Testis (tissue), 3 donors: ENCODE data around the gene BICD2. TPM values are rescaled to one million over a fixed set of nuclear protein-coding genes. Genes with fewer than 3 reads are reported as not detected.

ENCODE experiments used
- DNase-seq: peaks from one replicate; pipeline ENCODE4 v3.0.0-alpha.2; 2019
- H3K27ac ChIP-seq, 2 donors: fragments of 200-600 bp; sonication (generic); one replicate each; pipeline ENCODE4 v1.5.1; 2019
- H3K27me3 ChIP-seq: fragments of 200-600 bp; sonication (generic); one replicate; pipeline ENCODE4 v1.5.1; 2019
- H3K36me3 ChIP-seq: fragments of 200-600 bp; sonication (generic); one replicate; pipeline ENCODE4 v1.5.1; 2017; ENCODE audit warnings: low read depth; ENCODE audit errors: missing control alignments
- H3K4me1 ChIP-seq: fragments of 200-600 bp; sonication (generic); one replicate; pipeline ENCODE4 v1.5.1; 2019
- H3K4me3 ChIP-seq, 2 donors: fragments of 200-600 bp; sonication (generic); one replicate each; pipeline ENCODE4 v1.5.1; 2017 to 2019
- H3K9me3 ChIP-seq: fragments of 200-600 bp; sonication (generic); one replicate; pipeline ENCODE4 v1.5.1; 2017
- POLR2A ChIP-seq: fragments of 450-650 bp; IDR thresholded peaks from one replicate; pipeline ENCODE4 v1.6.1; 2017; ENCODE audit warnings: antibody characterized with exemption, mild to moderate bottlenecking, moderate library complexity
- WGBS, 2 donors: methylation state at CpG; one replicate each; pipeline ENCODE4 v1.1.5; 2018; 5-methylcytosine and 5-hydroxymethylcytosine counted together
- intact Hi-C: fragments of 100-400 bp; cut with DNase I; formaldehyde crosslinking; loops from one replicate; pipeline ENCODE4 v1.15.1; 2023; ENCODE audit warnings: low total_unique reads
- polyA plus RNA-seq: library from polyadenylated mRNA; stranded (reverse); fragments of 350-450 nt; fragmentation: Illumina TruSeq; extraction: RNeasy Lipid Tissue Mini Kit (QIAGEN cat#74804); gene quantifications from one replicate; pipeline ENCODE4 v1.2.3, GENCODE V29; 2014; ENCODE audit warnings: low read depth, low replicate concordance; ENCODE audit not compliant: insufficient read depth
- total RNA-seq, 2 donors: library from RNA; depleted of rRNA; stranded (reverse); fragments of >200 nt; gene quantifications; one replicate each; pipeline ENCODE4 v1.2.3, GENCODE V29; 2016
- TF ChIP-seq, protein P1 (sequence below), 3 experiments: fragments of 450-650 bp in 2 of 3; fragments of 200-600 bp in 1 of 3; sonication (generic) in 1 of 3; IDR thresholded peaks; one replicate each; pipeline ENCODE4 v1.5.1; 2016 to 2019; ENCODE audit warnings: antibody characterized with exemption in 3 of 3, mild to moderate bottlenecking in 2 of 3, moderate library complexity in 1 of 3

BICD2 gene
- total and polyA plus RNA-seq, 3 donors from 2014 or later, result 24.0 to 55.7 (median 48.0) TPM

DNA sequence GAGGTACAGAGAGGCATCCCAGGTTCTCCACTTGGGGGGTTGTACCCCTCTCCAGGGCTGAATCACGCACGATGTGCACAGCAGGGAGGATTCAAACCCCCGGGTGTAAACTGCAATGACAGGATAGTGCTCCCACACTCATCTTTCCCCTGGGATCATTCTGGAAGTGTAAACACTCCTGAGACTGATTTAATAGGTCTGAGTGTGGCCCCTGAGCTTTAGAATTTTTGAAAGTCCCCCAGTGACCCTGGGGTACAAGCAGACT, 16.5 kb downstream of the BICD2 start:
- intact Hi-C loops, result no loop called here
- 50 to 75% methylated on average over 3 of the region's 3 CpGs for WGBS, 2 donors
- H3K9me3 ChIP-seq, result no peaks in the 10 kb centered on the region
- H3K4me3 ChIP-seq, result no peak overlapping the region
- DNase-seq, result no peak
- TF ChIP-seq, protein P1, sequence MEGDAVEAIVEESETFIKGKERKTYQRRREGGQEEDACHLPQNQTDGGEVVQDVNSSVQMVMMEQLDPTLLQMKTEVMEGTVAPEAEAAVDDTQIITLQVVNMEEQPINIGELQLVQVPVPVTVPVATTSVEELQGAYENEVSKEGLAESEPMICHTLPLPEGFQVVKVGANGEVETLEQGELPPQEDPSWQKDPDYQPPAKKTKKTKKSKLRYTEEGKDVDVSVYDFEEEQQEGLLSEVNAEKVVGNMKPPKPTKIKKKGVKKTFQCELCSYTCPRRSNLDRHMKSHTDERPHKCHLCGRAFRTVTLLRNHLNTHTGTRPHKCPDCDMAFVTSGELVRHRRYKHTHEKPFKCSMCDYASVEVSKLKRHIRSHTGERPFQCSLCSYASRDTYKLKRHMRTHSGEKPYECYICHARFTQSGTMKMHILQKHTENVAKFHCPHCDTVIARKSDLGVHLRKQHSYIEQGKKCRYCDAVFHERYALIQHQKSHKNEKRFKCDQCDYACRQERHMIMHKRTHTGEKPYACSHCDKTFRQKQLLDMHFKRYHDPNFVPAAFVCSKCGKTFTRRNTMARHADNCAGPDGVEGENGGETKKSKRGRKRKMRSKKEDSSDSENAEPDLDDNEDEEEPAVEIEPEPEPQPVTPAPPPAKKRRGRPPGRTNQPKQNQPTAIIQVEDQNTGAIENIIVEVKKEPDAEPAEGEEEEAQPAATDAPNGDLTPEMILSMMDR (IDR thresholded peaks at IDR 0.05), result no peak
- TF ChIP-seq POLR2A, result no peak
- no peaks in the 10 kb centered on the region for H3K27me3 ChIP-seq
- H3K27ac ChIP-seq, result peak overlapping the region in 1 of 2 donors; percentile 14
- no peaks in the 10 kb centered on the region for H3K36me3 ChIP-seq
- H3K4me1 ChIP-seq, result peaks cover 33% of the 10 kb centered on the region

DNA sequence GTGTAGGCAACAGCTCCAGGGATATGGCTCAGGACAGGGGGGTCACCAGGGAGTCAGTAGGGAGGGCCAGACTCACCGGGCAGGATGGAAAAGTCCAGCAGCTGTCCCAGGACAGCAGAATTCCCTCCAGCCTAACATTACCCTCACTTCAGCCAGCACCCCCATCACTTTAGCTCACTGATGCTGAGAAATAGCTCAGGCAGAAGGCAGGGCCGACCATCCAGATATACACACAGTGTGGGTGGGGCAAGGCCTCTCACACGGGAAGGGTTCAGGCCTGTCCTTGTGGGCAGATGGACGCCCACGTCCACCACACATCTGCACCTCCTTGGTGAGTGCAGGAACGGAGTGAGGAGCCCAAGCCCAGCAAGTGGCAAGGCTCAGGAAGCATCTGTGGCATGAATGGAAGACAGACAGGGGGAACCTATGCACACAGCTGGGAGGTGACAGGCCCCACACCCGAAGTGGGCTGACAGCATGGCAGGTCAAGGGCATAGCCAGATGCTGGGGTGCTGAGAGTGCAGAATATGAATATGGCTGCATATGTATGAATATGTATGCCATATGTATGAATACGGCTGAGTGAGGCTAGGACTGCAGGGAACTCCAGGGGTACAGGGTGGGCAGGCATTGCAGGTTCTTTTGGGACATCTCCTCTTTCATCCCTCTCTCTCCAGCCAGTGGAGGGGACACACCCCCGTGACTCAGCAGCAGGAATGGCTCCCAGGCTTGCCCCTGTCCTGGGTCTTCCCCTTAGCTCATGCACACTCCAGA, 17.0 kb downstream of the BICD2 start:
- Histone ChIP-seq H3K36me3 (no peaks in the 10 kb centered on the region), H3K27ac (no peak overlapping the region), H3K27me3 (no peaks in the 10 kb centered on the region), H3K9me3 (no peaks in the 10 kb centered on the region), H3K4me1 (peaks cover 33% of the 10 kb centered on the region), H3K4me3 (no peak overlapping the region)
- 45 to 59% methylated on average over 4 to 9 of the region's 9 CpGs for WGBS, 2 donors
- TF ChIP-seq, protein P1 (IDR thresholded peaks at IDR 0.05), result no peak
- TF ChIP-seq POLR2A, result no peak
- intact Hi-C loops, result no loop called here
- DNase-seq, result no peak

DNA sequence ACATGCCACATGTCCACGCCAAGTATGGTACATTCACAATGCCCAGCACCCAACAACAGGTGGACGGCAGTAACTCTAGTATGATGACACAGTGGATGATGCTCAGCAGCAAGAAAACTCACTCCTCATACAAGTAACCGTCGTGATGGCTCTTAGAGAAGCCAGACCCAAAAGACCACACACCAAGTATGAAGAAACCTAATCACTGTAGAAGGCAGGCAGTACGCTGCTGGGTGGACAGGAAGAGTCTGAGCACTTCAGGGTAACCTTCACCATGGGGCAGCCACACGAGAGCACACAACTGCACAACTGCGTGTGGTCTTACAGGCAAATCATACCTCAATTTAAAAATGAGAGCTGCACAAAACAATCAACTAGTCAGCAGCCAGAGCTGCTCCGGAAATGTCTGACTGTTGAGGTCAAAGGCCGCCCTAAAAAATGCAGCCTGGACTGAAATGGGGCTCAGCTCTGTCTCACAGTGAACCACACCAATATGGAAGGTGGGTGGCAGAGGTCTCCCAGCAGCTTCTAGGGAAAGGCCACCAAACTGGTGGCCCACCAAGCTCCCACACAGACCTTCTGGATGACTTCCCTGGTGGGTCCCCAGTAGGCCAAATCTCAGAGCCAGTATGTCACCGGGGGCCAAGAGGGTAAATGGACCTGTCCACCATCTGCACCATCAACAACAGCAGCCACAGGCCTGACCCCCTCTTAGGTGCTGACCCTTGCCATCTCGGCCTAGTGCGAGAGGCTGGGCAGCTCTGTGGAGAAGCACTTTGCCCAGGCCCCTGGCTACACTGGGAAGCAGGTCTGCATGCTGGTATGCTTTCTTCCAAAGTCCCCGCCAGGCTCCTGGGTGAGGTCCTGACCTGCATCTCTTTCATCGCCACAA, 17.8 kb downstream of the BICD2 start:
- no peak for DNase-seq
- intact Hi-C loops, result no loop called here
- Histone ChIP-seq H3K36me3 (no peaks in the 10 kb centered on the region), H3K27ac (no peak overlapping the region), H3K4me1 (peaks cover 33% of the 10 kb centered on the region), H3K4me3 (no peak overlapping the region), H3K9me3 (no peaks in the 10 kb centered on the region), H3K27me3 (no peaks in the 10 kb centered on the region)
- TF ChIP-seq POLR2A, result no peak
- TF ChIP-seq, protein P1 (IDR thresholded peaks at IDR 0.05), result no peak
- 55 to 67% methylated on average over 10 to 14 of the region's 14 CpGs for WGBS, 2 donors

DNA sequence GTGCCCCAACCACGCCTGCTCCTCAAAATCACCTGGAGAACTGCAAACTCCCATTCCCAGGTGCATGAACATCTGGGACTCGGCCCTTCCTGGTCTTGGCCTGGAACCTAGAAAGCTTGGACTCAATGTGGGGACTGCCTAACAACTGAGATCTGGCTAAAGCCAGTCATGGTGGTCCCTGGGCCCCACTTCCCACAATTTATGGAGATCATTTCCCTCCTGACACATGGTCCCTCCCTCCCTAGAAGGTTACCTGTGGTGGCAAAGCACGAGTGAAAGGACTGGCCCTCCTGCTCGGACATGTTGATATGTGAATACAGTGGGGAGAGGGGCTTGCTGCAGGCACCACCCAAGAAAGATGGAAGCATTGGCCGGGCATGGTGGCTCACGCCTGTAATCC, 18.8 kb downstream of the BICD2 start:
- Histone ChIP-seq H3K4me3 (no peak overlapping the region), H3K27ac (no peak overlapping the region), H3K9me3 (no peaks in the 10 kb centered on the region), H3K4me1 (peaks cover 36% of the 10 kb centered on the region), H3K36me3 (no peaks in the 10 kb centered on the region), H3K27me3 (no peaks in the 10 kb centered on the region)
- DNase-seq, result no peak
- intact Hi-C loops, result no loop called here
- 81 to 98% methylated on average over 6 of the region's 6 CpGs for WGBS, 2 donors
- no peak for TF ChIP-seq POLR2A
- TF ChIP-seq, protein P1 (IDR thresholded peaks at IDR 0.05), result no peak
